Fibroblast of pulmonary artery (primary cell): ENCODE data around the gene PLEKHH2.
A peak's percentile ranks its signal among the peaks of the same experiment; 100 is the strongest.

Experiments
- DNase-seq: peaks from one replicate; pipeline ENCODE4 v3.0.0-alpha.2; 2010; ENCODE audit warnings: low read depth
- H3K4me3 ChIP-seq: replicated peaks from 2 replicates; pipeline ENCODE4 v1.5.1; 2011; ENCODE audit warnings: low read depth, mild to moderate bottlenecking, control low read depth, low read length, moderate library complexity
- TF ChIP-seq, protein P1 (sequence below): IDR thresholded peaks from 2 replicates; pipeline ENCODE4 v1.5.1; 2011; ENCODE audit warnings: mild to moderate bottlenecking, control low read depth, low read length, inconsistent platforms; ENCODE audit errors: missing control alignments

The PLEKHH2 gene

DNA sequence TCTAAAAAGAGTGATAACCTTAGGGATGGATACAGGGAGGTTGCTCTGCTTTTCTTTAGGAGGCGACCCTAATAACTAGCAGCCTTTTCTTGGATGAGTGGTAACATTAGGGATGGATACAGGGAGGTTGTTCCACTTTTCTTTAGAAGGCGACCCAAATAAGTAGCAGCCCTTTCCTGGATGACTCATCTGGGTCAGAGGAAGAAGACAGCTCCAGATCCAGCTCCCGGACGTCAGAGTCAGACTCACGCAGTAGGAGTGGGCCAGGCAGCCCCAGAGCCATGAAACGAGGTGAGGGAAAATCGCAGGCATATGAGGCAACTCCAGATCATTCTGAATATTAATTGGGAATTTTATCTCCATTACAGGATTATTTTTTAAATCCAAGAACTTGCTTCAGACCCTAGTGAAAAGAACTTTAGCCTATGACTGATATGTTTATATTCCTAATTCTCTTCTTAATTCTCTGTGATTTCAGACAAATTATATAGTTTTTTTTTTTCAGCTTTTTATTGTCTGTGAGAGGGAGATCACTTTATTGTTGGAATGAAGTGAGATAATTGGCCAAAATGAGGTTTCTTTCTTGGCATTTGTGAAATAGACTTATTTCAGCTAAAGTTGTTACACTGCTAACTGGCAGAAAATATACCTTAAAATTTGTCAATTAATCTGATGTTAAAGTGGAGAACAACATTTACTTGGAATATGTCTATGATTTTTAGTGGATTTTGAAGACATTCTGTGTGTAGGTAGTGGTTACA, 70.4 kb downstream of the PLEKHH2 start:
- DNase-seq: peak; percentile 86
- H3K4me3 ChIP-seq: no peak overlapping the region
- TF ChIP-seq, protein P1, sequence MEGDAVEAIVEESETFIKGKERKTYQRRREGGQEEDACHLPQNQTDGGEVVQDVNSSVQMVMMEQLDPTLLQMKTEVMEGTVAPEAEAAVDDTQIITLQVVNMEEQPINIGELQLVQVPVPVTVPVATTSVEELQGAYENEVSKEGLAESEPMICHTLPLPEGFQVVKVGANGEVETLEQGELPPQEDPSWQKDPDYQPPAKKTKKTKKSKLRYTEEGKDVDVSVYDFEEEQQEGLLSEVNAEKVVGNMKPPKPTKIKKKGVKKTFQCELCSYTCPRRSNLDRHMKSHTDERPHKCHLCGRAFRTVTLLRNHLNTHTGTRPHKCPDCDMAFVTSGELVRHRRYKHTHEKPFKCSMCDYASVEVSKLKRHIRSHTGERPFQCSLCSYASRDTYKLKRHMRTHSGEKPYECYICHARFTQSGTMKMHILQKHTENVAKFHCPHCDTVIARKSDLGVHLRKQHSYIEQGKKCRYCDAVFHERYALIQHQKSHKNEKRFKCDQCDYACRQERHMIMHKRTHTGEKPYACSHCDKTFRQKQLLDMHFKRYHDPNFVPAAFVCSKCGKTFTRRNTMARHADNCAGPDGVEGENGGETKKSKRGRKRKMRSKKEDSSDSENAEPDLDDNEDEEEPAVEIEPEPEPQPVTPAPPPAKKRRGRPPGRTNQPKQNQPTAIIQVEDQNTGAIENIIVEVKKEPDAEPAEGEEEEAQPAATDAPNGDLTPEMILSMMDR: no peak

DNA sequence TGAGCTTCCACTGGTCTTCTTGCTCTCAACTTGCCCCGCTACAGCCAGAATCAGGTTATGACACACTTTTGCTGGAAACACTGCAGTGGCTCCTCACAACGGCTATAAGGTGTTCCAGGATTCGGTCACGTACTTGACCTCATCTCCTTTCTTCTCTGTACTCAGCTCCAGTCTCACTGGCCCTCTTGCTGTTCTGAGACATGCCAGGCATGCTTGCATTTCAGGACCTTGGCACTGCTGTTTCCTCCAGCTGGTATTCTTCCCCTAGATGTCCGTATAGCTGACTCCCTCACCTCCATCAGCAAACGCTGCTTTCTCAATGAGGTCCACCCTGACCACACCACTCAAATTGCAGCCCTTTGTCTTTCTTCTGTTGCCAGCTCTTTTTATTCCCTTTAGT, 71.1 kb downstream of the PLEKHH2 start:
- peak; percentile 50 for DNase-seq
- H3K4me3 ChIP-seq: no peak overlapping the region
- TF ChIP-seq, protein P1: no peak

DNA sequence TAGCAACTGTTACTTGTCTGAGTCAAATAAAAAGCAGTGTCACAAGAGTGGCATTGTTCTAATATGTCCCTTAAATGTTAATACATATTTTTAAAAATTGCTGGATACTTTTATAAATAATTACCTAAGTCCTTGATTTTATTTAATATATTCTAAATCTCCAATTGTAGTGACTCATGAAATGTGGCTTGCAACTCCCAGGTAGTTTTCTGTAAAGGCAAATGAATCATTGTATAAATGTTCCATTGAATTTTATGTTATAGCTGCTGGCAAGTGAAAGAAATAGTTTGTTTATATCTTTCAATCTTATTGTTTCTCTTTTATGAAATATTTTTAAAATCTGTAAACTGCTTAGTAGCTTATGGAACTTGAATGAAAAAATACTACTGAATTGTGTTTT, 71.8 kb downstream of the PLEKHH2 start:
- DNase-seq: no peak
- no peak overlapping the region for H3K4me3 ChIP-seq
- TF ChIP-seq, protein P1: no peak

DNA sequence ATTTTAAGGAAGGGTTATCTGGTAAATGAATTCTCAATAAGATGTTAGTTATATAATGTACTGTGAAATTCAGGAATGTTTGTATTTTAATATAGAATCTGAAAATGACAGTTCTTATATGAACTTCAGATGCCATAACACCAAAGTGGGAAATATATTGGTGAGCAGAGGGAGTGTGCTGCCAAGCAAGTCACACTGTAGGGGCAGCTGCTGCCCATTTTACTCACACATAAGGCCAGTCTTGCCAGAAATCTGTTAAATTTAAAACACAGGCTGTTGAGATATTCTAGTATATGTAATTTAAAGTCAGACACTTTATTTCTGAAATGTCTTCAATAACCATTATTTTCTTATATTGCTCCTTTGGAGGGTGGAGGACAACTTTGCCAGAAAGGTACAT, 73.8 kb downstream of the PLEKHH2 start:
- no peak for DNase-seq
- TF ChIP-seq, protein P1: no peak
- no peak overlapping the region for H3K4me3 ChIP-seq

DNA sequence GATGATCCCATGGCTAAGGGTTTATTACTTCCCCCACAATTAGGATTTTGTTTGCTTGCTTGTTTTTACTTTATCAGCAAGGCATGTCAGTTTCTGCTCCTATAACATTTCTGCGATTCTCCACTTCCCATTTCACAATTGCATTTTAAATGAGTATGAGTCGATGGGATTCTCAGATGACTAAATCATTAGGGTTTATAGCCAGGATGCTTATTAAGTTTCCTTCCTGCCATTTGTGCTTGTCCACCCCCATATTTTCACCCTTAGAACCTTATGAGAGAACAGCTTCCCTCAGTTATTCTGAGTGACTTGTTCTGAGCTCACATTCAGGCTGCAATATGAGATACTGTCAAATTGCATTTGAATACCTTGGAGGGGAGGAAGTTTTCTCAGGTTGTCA, 77.1 kb downstream of the PLEKHH2 start:
- DNase-seq: peak; percentile 45
- no peak overlapping the region for H3K4me3 ChIP-seq
- TF ChIP-seq, protein P1: no peak

DNA sequence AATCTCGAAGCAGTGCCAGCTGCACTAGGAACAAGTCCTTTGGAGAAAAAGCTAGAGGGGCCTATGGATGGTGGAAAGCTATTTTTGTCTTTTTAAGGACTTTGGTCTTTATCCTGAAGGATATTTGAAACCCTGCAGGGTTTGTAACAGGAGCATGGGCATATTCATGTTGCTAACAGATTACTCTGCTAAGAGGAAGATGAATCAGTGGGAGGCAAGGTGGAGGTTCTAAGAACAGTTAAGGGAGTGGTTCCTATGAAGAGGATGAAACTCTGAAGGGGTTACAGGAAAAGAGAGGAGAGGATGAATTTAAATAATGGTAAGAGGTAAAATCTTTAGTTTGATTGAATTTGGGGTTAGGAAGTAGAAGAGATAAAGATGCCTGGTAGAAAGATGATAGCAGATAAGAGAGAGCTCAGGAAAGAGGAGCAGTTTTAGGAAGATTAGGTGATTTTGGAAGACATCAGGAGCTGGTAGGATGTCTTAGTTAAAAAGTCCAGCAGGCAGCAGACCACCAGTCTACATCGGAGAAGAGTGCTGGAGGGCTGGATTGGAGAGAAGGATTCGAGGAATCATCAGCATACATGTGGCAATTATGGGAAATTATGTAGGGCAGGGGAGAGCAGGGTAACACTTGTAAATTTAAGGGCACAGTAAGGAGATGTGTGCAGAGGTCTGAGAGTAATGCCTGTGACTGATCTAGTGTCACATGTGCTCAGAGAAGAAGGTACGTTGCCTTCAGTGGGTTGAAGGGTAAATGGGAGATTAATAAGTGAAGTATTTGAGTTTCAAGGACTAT, 78.4 kb downstream of the PLEKHH2 start:
- TF ChIP-seq, protein P1: no peak
- no peak for DNase-seq
- H3K4me3 ChIP-seq: no peak overlapping the region

DNA sequence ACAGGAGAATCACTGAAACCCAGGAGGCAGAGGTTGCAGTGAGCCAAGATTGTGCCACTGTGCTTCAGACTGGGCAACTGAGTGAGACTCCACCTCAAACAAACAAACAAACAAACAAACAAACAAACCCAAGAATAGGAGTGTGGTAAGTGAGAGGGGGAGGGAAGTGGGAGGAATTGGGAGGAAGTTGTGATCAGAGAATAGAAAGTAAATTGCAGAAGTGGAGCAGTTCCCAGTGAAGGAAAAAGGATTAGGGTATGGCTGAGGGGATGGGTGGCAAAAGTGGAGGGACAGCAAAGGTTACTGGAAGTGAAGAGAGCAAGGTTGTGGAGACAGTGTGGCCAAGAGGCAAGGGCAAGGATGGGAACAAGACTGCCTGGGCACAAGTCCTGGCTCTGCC, 80.3 kb downstream of the PLEKHH2 start:
- H3K4me3 ChIP-seq: no peak overlapping the region
- DNase-seq: no peak
- TF ChIP-seq, protein P1: no peak
